Ishikawa (cell line): Measurements from ENCODE around the gene HS6ST2.

Source experiments
- CEBPB ChIP-seq: IDR thresholded peaks from 2 replicates; pipeline ENCODE4 v1.6.1; 2012
- CREB1 ChIP-seq: IDR thresholded peaks from 2 replicates; pipeline ENCODE4 v1.6.1; 2012; ENCODE audit warnings: low read depth
- EGR1 ChIP-seq: IDR thresholded peaks from 2 replicates; pipeline ENCODE4 v1.6.1; 2012
- EP300 ChIP-seq: IDR thresholded peaks from 2 replicates; pipeline ENCODE4 v1.6.1; 2012; ENCODE audit warnings: borderline replicate concordance
- FOXM1 ChIP-seq: IDR thresholded peaks from 2 replicates; pipeline ENCODE4 v1.6.1; 2012; ENCODE audit warnings: low read depth, borderline replicate concordance
- MAX ChIP-seq: IDR thresholded peaks from 2 replicates; pipeline ENCODE4 v1.6.1; 2012
- NFIC ChIP-seq: IDR thresholded peaks from 2 replicates; pipeline ENCODE4 v1.6.1; 2012
- RAD21 ChIP-seq: IDR thresholded peaks from 2 replicates; pipeline ENCODE4 v1.6.1; 2012; ENCODE audit warnings: low read depth
- REST ChIP-seq: IDR thresholded peaks from 2 replicates; pipeline ENCODE4 v1.6.1; 2012; ENCODE audit warnings: low read depth, mild to moderate bottlenecking
- TAF1 ChIP-seq: IDR thresholded peaks from 2 replicates; pipeline ENCODE4 v1.6.1; 2012; ENCODE audit warnings: low read depth, mild to moderate bottlenecking
- TCF12 ChIP-seq: IDR thresholded peaks from 2 replicates; pipeline ENCODE4 v1.6.1; 2012; ENCODE audit warnings: low read depth
- TEAD4 ChIP-seq: IDR thresholded peaks from 2 replicates; pipeline ENCODE4 v1.6.1; 2012
- USF1 ChIP-seq: IDR thresholded peaks from 2 replicates; pipeline ENCODE4 v1.6.1; 2012
- YY1 ChIP-seq: IDR thresholded peaks from 2 replicates; pipeline ENCODE4 v1.6.1; 2012; ENCODE audit warnings: low read depth
- ZBTB7A ChIP-seq: IDR thresholded peaks from 2 replicates; pipeline ENCODE4 v1.6.1; 2012; ENCODE audit warnings: low read depth

Gene HS6ST2

GRCh38 chrX:132862562-132862961, 95.9 kb downstream of the HS6ST2 start:
- TF ChIP-seq MAX (no peak), USF1 (no peak), TAF1 (no peak), CREB1 (no peak), EP300 (no peak), RAD21 (no peak), REST (no peak), ZBTB7A (no peak), EGR1 (no peak), TCF12 (no peak), TEAD4 (no peak), NFIC (no peak), FOXM1 (no peak), YY1 (no peak), CEBPB (no peak)

- no peak for TF ChIP-seq CEBPB
- TF ChIP-seq USF1: no peak
- TF ChIP-seq ZBTB7A: no peak
- TF ChIP-seq NFIC: no peak
- no peak for TF ChIP-seq RAD21
- TF ChIP-seq EP300: no peak
- TF ChIP-seq TAF1: no peak
- no peak for TF ChIP-seq TCF12
- TF ChIP-seq TEAD4: no peak
These were observed 97.4 kb downstream of the HS6ST2 start for GRCh38 chrX:132861076-132861475.

GRCh38 chrX:132860200-132860599, 98.2 kb downstream of the HS6ST2 start:
- TF ChIP-seq REST: no peak
- TF ChIP-seq FOXM1: no peak
- TF ChIP-seq CREB1: no peak
- no peak for TF ChIP-seq YY1
- no peak for TF ChIP-seq RAD21
- TF ChIP-seq NFIC: no peak
- TF ChIP-seq EGR1: no peak
- no peak for TF ChIP-seq CEBPB
- TF ChIP-seq MAX: no peak
- no peak for TF ChIP-seq USF1
- no peak for TF ChIP-seq TEAD4
- TF ChIP-seq EP300: no peak
- TF ChIP-seq ZBTB7A: no peak
- no peak for TF ChIP-seq TCF12
- no peak for TF ChIP-seq TAF1

- no peak for TF ChIP-seq EP300
- TF ChIP-seq ZBTB7A: no peak
- TF ChIP-seq FOXM1: no peak
- TF ChIP-seq YY1: no peak
- no peak for TF ChIP-seq NFIC
- TF ChIP-seq CREB1: no peak
- no peak for TF ChIP-seq REST
- no peak for TF ChIP-seq TCF12
- TF ChIP-seq MAX: no peak
- TF ChIP-seq TAF1: no peak
- TF ChIP-seq EGR1: no peak
These were observed 100.4 kb downstream of the HS6ST2 start for GRCh38 chrX:132858018-132858417.
